Gastroesophageal sphincter (tissue), 4 donors: Measurements from ENCODE around the gene NCL. TPM values are rescaled to one million over a fixed set of nuclear protein-coding genes. Genes with fewer than 3 reads are reported as not detected.

Experiments used
- ATAC-seq: fragments of 150-250 bp; one replicate; pipeline ENCODE4 v1.9.1; 2016; ENCODE audit warnings: mild to moderate bottlenecking, moderate library complexity
- H3K27ac ChIP-seq, 4 donors: fragments of 200-600 bp; sonication (generic) in 3 of 4; 1 replicate in 3 of 4; 2 replicates in 1 of 4; pipeline ENCODE4 v1.5.1; 2016 to 2019
- H3K27me3 ChIP-seq: fragments of 200-600 bp; sonication (generic); one replicate; pipeline ENCODE4 v1.5.1; 2019
- H3K36me3 ChIP-seq, 2 donors: fragments of 200-600 bp; sonication (generic); one replicate each; pipeline ENCODE4 v1.5.1; 2019; ENCODE audit warnings: control low read depth in 1 of 2
- H3K4me1 ChIP-seq, 3 donors: fragments of 200-600 bp; sonication (generic); 1 replicate in 2 of 3; 2 replicates in 1 of 3; pipeline ENCODE4 v1.5.1; 2016 to 2019; ENCODE audit warnings: control low read depth in 2 of 3
- H3K4me3 ChIP-seq, 2 donors: fragments of 200-600 bp; sonication (generic); one replicate each; pipeline ENCODE4 v1.5.1; 2019; ENCODE audit warnings: mild to moderate bottlenecking in 1 of 2, moderate library complexity in 1 of 2
- H3K9me3 ChIP-seq, 3 donors: fragments of 200-600 bp; sonication (generic); one replicate each; pipeline ENCODE4 v1.5.1; 2017 to 2019; ENCODE audit warnings: control low read depth in 2 of 3
- EP300 ChIP-seq: sonication (generic); formaldehyde crosslinking; IDR thresholded peaks from one replicate; pipeline ENCODE4 v1.6.1; 2017; ENCODE audit warnings: antibody characterized with exemption, mild to moderate bottlenecking
- POLR2A ChIP-seq, 2 donors: fragments of 450-650 bp; IDR thresholded peaks; one replicate each; pipeline ENCODE4 v1.6.1; 2017; ENCODE audit warnings: antibody characterized with exemption in 2 of 2, mild to moderate bottlenecking in 2 of 2, moderate library complexity in 1 of 2
- POLR2AphosphoS5 ChIP-seq: sonication (generic); formaldehyde crosslinking; IDR thresholded peaks from one replicate; pipeline ENCODE4 v1.6.1; 2017; ENCODE audit warnings: antibody characterized with exemption
- WGBS, 2 donors: methylation state at CpG; one replicate each; pipeline ENCODE4 v1.1.5; 2018; ENCODE audit warnings: low coverage in 1 of 2; 5-methylcytosine and 5-hydroxymethylcytosine counted together
- total RNA-seq, 4 donors: library from RNA; depleted of rRNA; stranded (reverse); fragments of >200 nt; gene quantifications; one replicate each; pipeline ENCODE4 v1.1.0, GENCODE V29; 2016
- TF ChIP-seq, protein P1 (sequence below), 4 experiments: fragments of 200-600 bp in 2 of 4; fragments of 450-650 bp in 2 of 4; sonication (generic) in 1 of 4; IDR thresholded peaks; one replicate each; pipeline ENCODE4 v1.5.1; 2017 to 2019; ENCODE audit warnings: antibody characterized with exemption in 4 of 4, mild to moderate bottlenecking in 2 of 4, moderate library complexity in 2 of 4

NCL gene
- total RNA-seq, 4 donors from 2014 or later: 106 to 163 (median 147) TPM

DNA sequence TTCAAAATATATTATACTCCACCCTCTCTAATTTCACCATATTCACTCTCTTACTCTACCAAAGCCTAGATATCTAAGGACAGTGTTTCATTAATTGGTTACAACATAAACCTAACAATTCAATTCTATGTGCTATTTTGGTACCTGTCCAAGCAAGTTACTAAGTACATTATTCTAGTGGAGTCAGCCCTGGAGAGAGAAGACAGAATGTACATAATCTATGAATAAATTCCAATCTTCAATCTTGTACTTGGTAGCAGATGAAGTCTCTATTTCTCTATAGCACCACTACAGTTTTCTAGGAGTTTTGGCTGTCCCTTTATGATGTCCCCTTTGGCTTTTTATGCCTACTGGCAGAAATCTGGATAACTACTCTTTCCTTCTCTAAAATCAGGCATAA lies 38.3 kb upstream of the NCL start:
- Histone ChIP-seq H3K27ac (no peak overlapping the region), H3K4me3 (no peak overlapping the region), H3K36me3 (peaks cover 0 to 32% of the 10 kb centered on the region in 2 donors), H3K9me3 (no peaks in the 10 kb centered on the region), H3K4me1 (no peaks in the 10 kb centered on the region), H3K27me3 (no peaks in the 10 kb centered on the region)
- TF ChIP-seq, protein P1, sequence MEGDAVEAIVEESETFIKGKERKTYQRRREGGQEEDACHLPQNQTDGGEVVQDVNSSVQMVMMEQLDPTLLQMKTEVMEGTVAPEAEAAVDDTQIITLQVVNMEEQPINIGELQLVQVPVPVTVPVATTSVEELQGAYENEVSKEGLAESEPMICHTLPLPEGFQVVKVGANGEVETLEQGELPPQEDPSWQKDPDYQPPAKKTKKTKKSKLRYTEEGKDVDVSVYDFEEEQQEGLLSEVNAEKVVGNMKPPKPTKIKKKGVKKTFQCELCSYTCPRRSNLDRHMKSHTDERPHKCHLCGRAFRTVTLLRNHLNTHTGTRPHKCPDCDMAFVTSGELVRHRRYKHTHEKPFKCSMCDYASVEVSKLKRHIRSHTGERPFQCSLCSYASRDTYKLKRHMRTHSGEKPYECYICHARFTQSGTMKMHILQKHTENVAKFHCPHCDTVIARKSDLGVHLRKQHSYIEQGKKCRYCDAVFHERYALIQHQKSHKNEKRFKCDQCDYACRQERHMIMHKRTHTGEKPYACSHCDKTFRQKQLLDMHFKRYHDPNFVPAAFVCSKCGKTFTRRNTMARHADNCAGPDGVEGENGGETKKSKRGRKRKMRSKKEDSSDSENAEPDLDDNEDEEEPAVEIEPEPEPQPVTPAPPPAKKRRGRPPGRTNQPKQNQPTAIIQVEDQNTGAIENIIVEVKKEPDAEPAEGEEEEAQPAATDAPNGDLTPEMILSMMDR (IDR thresholded peaks at IDR 0.05): no peak
- no peak for TF ChIP-seq EP300
- no peak for TF ChIP-seq POLR2AphosphoS5
- TF ChIP-seq POLR2A (IDR thresholded peaks at IDR 0.05): no peak
- no peak for ATAC-seq

DNA sequence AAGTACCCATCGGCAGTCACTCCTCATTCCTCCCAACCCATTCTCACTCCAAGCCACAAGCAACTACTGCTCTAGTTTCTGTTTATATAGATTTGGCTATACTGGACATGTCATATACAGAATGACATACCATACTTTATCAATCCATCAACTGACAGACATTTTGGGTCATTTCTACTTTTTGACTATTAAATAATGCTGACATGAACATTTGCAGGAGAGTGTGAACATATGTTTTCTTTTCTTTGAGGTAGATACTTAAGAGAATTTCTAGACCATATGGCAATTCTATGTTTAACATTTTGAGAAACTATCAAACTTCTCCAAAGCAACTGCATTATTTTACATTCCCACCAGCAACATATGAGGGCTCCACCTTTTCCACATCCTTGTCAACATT lies 33.4 kb upstream of the NCL start:
- TF ChIP-seq, protein P1 (IDR thresholded peaks at IDR 0.05): no peak
- no peak for TF ChIP-seq EP300
- no peak for TF ChIP-seq POLR2A (IDR thresholded peaks at IDR 0.05)
- TF ChIP-seq POLR2AphosphoS5: no peak
- Histone ChIP-seq H3K27ac (no peak overlapping the region), H3K4me3 (no peak overlapping the region), H3K4me1 (no peaks in the 10 kb centered on the region), H3K36me3 (peaks cover 0 to under 1% of the 10 kb centered on the region in 2 donors), H3K27me3 (no peaks in the 10 kb centered on the region), H3K9me3 (no peaks in the 10 kb centered on the region)
- ATAC-seq: no peak
- 87 to 89% methylated on average over 1 of the region's 1 CpG for WGBS, 2 donors

DNA sequence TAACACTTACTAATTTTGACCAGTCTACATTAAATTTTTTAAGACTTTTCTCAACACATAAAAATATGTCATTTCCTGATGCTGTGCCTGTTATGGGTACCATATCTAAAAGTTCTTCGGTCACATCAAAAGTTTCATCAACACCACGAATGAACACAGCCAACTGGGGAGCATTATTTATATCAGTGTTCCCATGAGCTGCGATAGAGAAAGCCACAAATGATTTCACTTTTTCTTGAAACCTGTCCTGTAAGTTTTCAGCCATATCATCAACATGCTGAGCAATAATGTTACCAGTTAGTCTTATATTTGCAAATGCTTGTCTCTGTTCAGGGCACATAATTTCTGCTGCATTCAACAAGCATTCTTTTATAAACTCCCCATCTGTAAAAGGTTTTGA lies 30.4 kb upstream of the NCL start:
- H3K27ac ChIP-seq: no peak overlapping the region
- ATAC-seq: no peak
- no peaks in the 10 kb centered on the region for H3K9me3 ChIP-seq
- H3K36me3 ChIP-seq: no peaks in the 10 kb centered on the region
- H3K4me3 ChIP-seq: no peak overlapping the region
- 65 to 84% methylated on average over 3 of the region's 3 CpGs for WGBS, 2 donors
- no peak for TF ChIP-seq POLR2A (IDR thresholded peaks at IDR 0.05)
- TF ChIP-seq EP300: no peak
- TF ChIP-seq POLR2AphosphoS5: no peak
- TF ChIP-seq, protein P1 (IDR thresholded peaks at IDR 0.05): no peak
- no peaks in the 10 kb centered on the region for H3K4me1 ChIP-seq
- H3K27me3 ChIP-seq: no peaks in the 10 kb centered on the region

DNA sequence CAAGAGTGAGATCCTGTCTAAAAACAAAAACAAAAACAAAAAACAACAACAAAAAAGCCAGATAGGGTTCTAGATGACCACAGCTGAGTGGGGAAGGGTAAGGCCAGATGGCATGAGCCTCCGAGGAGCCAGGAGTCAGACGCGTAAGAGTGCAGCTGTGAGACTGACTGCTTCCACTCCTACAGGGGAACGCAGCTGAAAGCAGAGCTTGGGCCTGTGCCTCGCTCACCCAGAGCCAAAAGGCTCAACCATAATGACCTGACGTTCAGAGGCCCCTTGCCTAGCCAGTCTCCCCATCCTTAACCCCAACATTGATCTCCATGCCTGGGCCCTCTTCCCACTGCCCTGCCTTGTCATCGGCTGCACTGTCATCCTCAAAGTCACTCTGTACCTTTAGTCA lies 26.5 kb upstream of the NCL start:
- no peaks in the 10 kb centered on the region for H3K27me3 ChIP-seq
- no peak for TF ChIP-seq POLR2AphosphoS5
- TF ChIP-seq, protein P1 (IDR thresholded peaks at IDR 0.05): no peak
- no peak for TF ChIP-seq EP300
- no peak for TF ChIP-seq POLR2A (IDR thresholded peaks at IDR 0.05)
- 84 to 88% methylated on average over 4 to 7 of the region's 7 CpGs for WGBS, 2 donors
- no peak for ATAC-seq
- no peaks in the 10 kb centered on the region for H3K36me3 ChIP-seq
- no peaks in the 10 kb centered on the region for H3K9me3 ChIP-seq
- no peaks in the 10 kb centered on the region for H3K4me1 ChIP-seq
- no peak overlapping the region for H3K27ac ChIP-seq
- no peak overlapping the region for H3K4me3 ChIP-seq

DNA sequence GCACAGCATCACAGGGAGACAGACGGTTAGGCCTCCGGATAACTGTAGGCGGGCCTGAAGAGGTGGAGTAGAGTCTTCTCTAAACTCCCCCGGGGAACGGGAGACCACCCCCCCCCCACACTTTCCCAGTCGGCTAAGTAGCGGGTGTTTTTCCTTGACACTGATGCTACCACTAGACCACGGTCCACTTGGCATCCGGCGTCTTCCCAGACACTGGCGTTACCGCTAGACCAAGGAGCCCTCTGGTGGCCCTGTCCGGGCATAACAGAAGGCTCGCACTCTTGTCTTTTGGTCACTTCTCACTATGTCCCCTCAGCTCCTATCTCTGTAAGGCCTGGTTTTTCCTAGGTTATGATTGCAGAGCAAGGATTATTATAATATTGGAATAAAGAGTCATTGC lies 25.7 kb upstream of the NCL start:
- WGBS, 2 donors: 88% methylated on average over 9 of the region's 14 CpGs; no CpG with 5 or more reads in 1 of the 2 donors
- TF ChIP-seq POLR2A (IDR thresholded peaks at IDR 0.05): no peak
- TF ChIP-seq, protein P1 (IDR thresholded peaks at IDR 0.05): peak in 1 of 4 experiments; percentile 29
- no peaks in the 10 kb centered on the region for H3K36me3 ChIP-seq
- ATAC-seq: no peak
- H3K9me3 ChIP-seq: no peaks in the 10 kb centered on the region
- H3K27me3 ChIP-seq: no peaks in the 10 kb centered on the region
- no peaks in the 10 kb centered on the region for H3K4me1 ChIP-seq
- no peak overlapping the region for H3K4me3 ChIP-seq
- H3K27ac ChIP-seq: no peak overlapping the region
